Measurements from ENCODE around the gene RASSF5. TPM values are rescaled to one million over a fixed set of nuclear protein-coding genes. Genes with fewer than 3 reads are reported as not detected.

Gene RASSF5
- total and polyA plus RNA-seq, 2 experiments from 2014 or later = 0.48 to 4.4 TPM

DNA sequence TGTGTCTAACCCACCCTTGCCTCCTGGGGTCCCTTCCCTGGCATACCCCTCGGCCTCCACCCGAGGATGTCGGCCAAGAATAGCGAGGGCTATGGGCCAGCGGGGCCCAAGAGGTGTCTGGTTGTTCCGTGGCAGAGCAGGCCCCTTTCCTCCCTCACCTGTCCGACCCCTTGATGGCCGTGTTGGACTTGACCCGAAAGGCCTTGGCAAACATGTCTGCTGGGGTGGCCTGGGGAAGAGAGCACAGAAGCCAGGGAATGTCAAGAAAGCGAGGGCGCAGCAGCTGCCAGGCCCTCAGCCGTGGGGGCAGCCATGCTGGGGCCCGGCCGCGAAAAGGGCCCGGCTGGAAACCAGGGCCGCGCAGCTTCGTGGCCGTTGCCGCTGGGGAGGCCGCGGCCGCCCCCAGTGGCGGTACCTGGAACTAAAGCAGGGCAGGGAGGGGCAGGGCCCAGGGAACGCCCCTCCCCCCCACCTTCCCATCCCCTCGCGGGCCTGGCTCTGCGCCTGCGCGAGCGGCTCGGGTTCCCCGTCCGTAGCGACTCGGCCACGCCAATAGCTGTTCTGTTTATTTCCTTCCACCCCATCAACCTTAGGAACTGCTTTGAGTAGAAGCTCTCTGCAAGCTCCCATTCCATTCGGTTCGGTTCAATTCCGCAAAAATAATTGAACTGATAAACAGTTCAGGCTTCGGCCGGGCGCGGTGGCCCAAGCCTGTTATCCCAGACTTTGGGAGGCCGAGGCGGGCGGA lies 105.0 kb downstream of the RASSF5 start, which contains the start of gene EIF2D:
Gene EIF2D (minus strand): TSS at position 337 of the 748 bp plus-strand sequence. CDS start 123 bp downstream, at position 214.
- TF ChIP-seq, protein P1, sequence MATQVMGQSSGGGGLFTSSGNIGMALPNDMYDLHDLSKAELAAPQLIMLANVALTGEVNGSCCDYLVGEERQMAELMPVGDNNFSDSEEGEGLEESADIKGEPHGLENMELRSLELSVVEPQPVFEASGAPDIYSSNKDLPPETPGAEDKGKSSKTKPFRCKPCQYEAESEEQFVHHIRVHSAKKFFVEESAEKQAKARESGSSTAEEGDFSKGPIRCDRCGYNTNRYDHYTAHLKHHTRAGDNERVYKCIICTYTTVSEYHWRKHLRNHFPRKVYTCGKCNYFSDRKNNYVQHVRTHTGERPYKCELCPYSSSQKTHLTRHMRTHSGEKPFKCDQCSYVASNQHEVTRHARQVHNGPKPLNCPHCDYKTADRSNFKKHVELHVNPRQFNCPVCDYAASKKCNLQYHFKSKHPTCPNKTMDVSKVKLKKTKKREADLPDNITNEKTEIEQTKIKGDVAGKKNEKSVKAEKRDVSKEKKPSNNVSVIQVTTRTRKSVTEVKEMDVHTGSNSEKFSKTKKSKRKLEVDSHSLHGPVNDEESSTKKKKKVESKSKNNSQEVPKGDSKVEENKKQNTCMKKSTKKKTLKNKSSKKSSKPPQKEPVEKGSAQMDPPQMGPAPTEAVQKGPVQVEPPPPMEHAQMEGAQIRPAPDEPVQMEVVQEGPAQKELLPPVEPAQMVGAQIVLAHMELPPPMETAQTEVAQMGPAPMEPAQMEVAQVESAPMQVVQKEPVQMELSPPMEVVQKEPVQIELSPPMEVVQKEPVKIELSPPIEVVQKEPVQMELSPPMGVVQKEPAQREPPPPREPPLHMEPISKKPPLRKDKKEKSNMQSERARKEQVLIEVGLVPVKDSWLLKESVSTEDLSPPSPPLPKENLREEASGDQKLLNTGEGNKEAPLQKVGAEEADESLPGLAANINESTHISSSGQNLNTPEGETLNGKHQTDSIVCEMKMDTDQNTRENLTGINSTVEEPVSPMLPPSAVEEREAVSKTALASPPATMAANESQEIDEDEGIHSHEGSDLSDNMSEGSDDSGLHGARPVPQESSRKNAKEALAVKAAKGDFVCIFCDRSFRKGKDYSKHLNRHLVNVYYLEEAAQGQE (IDR thresholded peaks at IDR 0.05; ENCODE audit: unreplicated experiment) = peak; percentile 31
- peak; percentile 84 for TF ChIP-seq POLR2AphosphoS5 (IDR thresholded peaks at IDR 0.05; ENCODE audit: low read depth)
- TF ChIP-seq, protein P2, sequence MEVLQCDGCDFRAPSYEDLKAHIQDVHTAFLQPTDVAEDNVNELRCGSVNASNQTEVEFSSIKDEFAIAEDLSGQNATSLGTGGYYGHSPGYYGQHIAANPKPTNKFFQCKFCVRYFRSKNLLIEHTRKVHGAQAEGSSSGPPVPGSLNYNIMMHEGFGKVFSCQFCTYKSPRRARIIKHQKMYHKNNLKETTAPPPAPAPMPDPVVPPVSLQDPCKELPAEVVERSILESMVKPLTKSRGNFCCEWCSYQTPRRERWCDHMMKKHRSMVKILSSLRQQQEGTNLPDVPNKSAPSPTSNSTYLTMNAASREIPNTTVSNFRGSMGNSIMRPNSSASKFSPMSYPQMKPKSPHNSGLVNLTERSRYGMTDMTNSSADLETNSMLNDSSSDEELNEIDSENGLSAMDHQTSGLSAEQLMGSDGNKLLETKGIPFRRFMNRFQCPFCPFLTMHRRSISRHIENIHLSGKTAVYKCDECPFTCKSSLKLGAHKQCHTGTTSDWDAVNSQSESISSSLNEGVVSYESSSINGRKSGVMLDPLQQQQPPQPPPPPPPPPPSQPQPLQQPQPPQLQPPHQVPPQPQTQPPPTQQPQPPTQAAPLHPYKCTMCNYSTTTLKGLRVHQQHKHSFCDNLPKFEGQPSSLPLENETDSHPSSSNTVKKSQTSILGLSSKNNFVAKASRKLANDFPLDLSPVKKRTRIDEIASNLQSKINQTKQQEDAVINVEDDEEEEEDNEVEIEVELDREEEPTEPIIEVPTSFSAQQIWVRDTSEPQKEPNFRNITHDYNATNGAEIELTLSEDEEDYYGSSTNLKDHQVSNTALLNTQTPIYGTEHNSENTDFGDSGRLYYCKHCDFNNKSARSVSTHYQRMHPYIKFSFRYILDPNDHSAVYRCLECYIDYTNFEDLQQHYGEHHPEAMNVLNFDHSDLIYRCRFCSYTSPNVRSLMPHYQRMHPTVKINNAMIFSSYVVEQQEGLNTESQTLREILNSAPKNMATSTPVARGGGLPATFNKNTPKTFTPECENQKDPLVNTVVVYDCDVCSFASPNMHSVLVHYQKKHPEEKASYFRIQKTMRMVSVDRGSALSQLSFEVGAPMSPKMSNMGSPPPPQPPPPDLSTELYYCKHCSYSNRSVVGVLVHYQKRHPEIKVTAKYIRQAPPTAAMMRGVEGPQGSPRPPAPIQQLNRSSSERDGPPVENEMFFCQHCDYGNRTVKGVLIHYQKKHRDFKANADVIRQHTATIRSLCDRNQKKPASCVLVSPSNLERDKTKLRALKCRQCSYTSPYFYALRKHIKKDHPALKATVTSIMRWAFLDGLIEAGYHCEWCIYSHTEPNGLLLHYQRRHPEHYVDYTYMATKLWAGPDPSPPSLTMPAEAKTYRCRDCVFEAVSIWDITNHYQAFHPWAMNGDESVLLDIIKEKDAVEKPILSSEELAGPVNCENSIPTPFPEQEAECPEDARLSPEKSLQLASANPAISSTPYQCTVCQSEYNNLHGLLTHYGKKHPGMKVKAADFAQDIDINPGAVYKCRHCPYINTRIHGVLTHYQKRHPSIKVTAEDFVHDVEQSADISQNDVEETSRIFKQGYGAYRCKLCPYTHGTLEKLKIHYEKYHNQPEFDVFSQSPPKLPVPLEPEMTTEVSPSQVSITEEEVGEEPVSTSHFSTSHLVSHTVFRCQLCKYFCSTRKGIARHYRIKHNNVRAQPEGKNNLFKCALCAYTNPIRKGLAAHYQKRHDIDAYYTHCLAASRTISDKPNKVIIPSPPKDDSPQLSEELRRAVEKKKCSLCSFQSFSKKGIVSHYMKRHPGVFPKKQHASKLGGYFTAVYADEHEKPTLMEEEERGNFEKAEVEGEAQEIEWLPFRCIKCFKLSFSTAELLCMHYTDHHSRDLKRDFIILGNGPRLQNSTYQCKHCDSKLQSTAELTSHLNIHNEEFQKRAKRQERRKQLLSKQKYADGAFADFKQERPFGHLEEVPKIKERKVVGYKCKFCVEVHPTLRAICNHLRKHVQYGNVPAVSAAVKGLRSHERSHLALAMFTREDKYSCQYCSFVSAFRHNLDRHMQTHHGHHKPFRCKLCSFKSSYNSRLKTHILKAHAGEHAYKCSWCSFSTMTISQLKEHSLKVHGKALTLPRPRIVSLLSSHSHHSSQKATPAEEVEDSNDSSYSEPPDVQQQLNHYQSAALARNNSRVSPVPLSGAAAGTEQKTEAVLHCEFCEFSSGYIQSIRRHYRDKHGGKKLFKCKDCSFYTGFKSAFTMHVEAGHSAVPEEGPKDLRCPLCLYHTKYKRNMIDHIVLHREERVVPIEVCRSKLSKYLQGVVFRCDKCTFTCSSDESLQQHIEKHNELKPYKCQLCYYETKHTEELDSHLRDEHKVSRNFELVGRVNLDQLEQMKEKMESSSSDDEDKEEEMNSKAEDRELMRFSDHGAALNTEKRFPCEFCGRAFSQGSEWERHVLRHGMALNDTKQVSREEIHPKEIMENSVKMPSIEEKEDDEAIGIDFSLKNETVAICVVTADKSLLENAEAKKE (CRISPR knock-in tag; IDR thresholded peaks at IDR 0.05) = no peak
- no peak for TF ChIP-seq JUNB (IDR thresholded peaks at IDR 0.05; ENCODE audit: unreplicated experiment)
- TF ChIP-seq EZH2phosphoT487 (IDR thresholded peaks at IDR 0.05; ENCODE audit: unreplicated experiment) = no peak
- peak; percentile 42; the same call in 1 of the 2 replicates for TF ChIP-seq ZNF331 (CRISPR knock-in tag; IDR thresholded peaks at IDR 0.05; ENCODE audit: low read depth)
- TF ChIP-seq NANOG (IDR thresholded peaks at IDR 0.05; ENCODE audit: borderline replicate concordance) = no peak
- peak; percentile 71; the same call in 1 of the 2 replicates for TF ChIP-seq CREB1 (CRISPR knock-in tag; IDR thresholded peaks at IDR 0.05; ENCODE audit: low read depth)
- 0 out of 2 replicates have a peak, but pooled peaks have one; percentile 22 for TF ChIP-seq ZNF114 (CRISPR knock-in tag; IDR thresholded peaks at IDR 0.05)
- TF ChIP-seq, protein P3, sequence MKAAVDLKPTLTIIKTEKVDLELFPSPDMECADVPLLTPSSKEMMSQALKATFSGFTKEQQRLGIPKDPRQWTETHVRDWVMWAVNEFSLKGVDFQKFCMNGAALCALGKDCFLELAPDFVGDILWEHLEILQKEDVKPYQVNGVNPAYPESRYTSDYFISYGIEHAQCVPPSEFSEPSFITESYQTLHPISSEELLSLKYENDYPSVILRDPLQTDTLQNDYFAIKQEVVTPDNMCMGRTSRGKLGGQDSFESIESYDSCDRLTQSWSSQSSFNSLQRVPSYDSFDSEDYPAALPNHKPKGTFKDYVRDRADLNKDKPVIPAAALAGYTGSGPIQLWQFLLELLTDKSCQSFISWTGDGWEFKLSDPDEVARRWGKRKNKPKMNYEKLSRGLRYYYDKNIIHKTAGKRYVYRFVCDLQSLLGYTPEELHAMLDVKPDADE (IDR thresholded peaks at IDR 0.05) = peak; percentile 87
- TF ChIP-seq, protein P4, sequence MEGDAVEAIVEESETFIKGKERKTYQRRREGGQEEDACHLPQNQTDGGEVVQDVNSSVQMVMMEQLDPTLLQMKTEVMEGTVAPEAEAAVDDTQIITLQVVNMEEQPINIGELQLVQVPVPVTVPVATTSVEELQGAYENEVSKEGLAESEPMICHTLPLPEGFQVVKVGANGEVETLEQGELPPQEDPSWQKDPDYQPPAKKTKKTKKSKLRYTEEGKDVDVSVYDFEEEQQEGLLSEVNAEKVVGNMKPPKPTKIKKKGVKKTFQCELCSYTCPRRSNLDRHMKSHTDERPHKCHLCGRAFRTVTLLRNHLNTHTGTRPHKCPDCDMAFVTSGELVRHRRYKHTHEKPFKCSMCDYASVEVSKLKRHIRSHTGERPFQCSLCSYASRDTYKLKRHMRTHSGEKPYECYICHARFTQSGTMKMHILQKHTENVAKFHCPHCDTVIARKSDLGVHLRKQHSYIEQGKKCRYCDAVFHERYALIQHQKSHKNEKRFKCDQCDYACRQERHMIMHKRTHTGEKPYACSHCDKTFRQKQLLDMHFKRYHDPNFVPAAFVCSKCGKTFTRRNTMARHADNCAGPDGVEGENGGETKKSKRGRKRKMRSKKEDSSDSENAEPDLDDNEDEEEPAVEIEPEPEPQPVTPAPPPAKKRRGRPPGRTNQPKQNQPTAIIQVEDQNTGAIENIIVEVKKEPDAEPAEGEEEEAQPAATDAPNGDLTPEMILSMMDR (conservative IDR thresholded peaks at IDR 0.05; ENCODE audit: low read depth in 2 of 2) = peak; percentile 59 to 84
- H3F3A ChIP-seq (replicated peaks; ENCODE audit: low read depth) = peaks cover 4% of the 10 kb centered on the region; the same call in 1 of the 2 replicates
- peaks cover 5% of the 10 kb centered on the region; the same call in 1 of the 2 replicates for H3K4me1 ChIP-seq (ENCODE audit: insufficient read depth)
- H3K4me3 ChIP-seq = peak within 1 kb of the TSS; percentile 93
- H2AFZ ChIP-seq = peak within 1 kb of the TSS; percentile 98
- peaks cover 10% of the 10 kb centered on the region; the same call in 2 of the 3 replicates for H3K36me3 Mint-ChIP-seq (ENCODE audit: low read depth)
- peaks cover 3% of the 10 kb centered on the region for H3K27me3 Mint-ChIP-seq (ENCODE audit: insufficient read depth, low read depth, poor library complexity)
- peaks cover 9% of the 10 kb centered on the region; the same call in 1 of the 2 replicates for H3K79me2 ChIP-seq (replicated peaks; ENCODE audit: insufficient read depth)
- peak within 1 kb of the TSS; percentile 94 for H3K4me3 Mint-ChIP-seq
- no peaks in the 10 kb centered on the region; the same call in 2 of the 3 replicates for H3K9me3 Mint-ChIP-seq
- H4K20me1 ChIP-seq (replicated peaks; ENCODE audit: insufficient read depth) = no peaks in the 10 kb centered on the region
- no peaks in the 10 kb centered on the region for H3K36me3 ChIP-seq (ENCODE audit: insufficient read depth)
- H3K4me2 ChIP-seq = peak within 1 kb of the TSS; percentile 89
- peak within 1 kb of the TSS; percentile 95 for H3K27ac ChIP-seq (ENCODE audit: low read depth)
- H3K27ac Mint-ChIP-seq = peak within 1 kb of the TSS; percentile 96
- H3K9me2 ChIP-seq (ENCODE audit: insufficient read depth) = no peaks in the 10 kb centered on the region
- no peaks in the 10 kb centered on the region for H3K27me3 ChIP-seq (ENCODE audit: insufficient read depth)
- ATAC-seq = peak; percentile 96
- peak; percentile 96 for DNase-seq (ENCODE audit: low spot score)
- H3K4me1 Mint-ChIP-seq = peaks cover 10% of the 10 kb centered on the region; the same call in 2 of the 3 replicates
